ENCODE measurements around the gene TDP2. TPM values are rescaled to one million over a fixed set of nuclear protein-coding genes. Genes with fewer than 3 reads are reported as not detected.
"Not testable (repeated sequence)": the region's sequence is repeated elsewhere in the genome, so short reads cannot be mapped to it uniquely, and the experiment has no call there.

Gene TDP2
- total and polyA plus RNA-seq, 2 donors (not counting 1 experiment from before 2014, with no cell fraction given), result 19.4 to 63.5 TPM

GRCh38 chr6:24673625-24674024, 6.9 kb upstream of the TDP2 start:
- H3K4me2 ChIP-seq (replicated peaks; ENCODE audit: low read depth, low read length, poor library complexity, severe bottlenecking), result no peak overlapping the region
- intact Hi-C loops (cut with micrococcal nuclease), result no loop called here
- H3K9me3 Mint-ChIP-seq (ENCODE audit: insufficient read depth), result peaks cover 4% of the 10 kb centered on the region
- ATAC-seq (ENCODE audit: low read depth) (no peak), DNase-seq (no peak)
- H3K4me3 ChIP-seq (ENCODE audit: control extremely low read depth in 1 of 5, extremely low read depth in 1 of 5, insufficient read depth in 1 of 5, low read depth in 2 of 5, low read length in 4 of 5), result no peak overlapping the region
- no peaks in the 10 kb centered on the region for H3K4me1 ChIP-seq (ENCODE audit: control insufficient read depth in 2 of 2, insufficient read depth in 2 of 2, low read length in 2 of 2)
- TF ChIP-seq CTCF (IDR thresholded peaks at IDR 0.05), result no peak
- TF ChIP-seq EZH2 (IDR thresholded peaks at IDR 0.05; ENCODE audit: borderline replicate concordance, insufficient read depth, low read depth, low read length, poor library complexity, severe bottlenecking), result no peak
- H3K27me3 ChIP-seq (replicated peaks in 1 of 4; ENCODE audit: control extremely low read depth in 1 of 4, control insufficient read depth in 3 of 4, insufficient read depth in 4 of 4, low read length in 3 of 4), result no peaks in the 10 kb centered on the region
- peaks cover 0 to 15% (median 8%) of the 10 kb centered on the region in 3 donors for H3K9me3 ChIP-seq (ENCODE audit: control extremely low read depth in 1 of 3, control insufficient read depth in 2 of 3, insufficient read depth in 1 of 3, low read length in 2 of 3)
- H3K9ac ChIP-seq (ENCODE audit: low read length), result no peak overlapping the region
- no peak overlapping the region for H3K27ac Mint-ChIP-seq
- no peaks in the 10 kb centered on the region for H3K36me3 ChIP-seq (replicated peaks in 1 of 2; ENCODE audit: control extremely low read depth in 1 of 2, control insufficient read depth in 1 of 2, extremely low read depth in 1 of 2, insufficient read depth in 2 of 2, low read length in 1 of 2)
- H4K20me1 ChIP-seq (ENCODE audit: control insufficient read depth, insufficient read depth, low read length, poor library complexity, severe bottlenecking), result no peaks in the 10 kb centered on the region
- CTCF ChIA-PET, result interaction anchor here (1.0 kb wide), 1 partner anchor 8 kb away, joined by 3 read pairs; no protein-coding TSS in a partner anchor
- H3K27ac ChIP-seq (ENCODE audit: low read length in 2 of 2), result no peak overlapping the region
- H3K79me2 ChIP-seq (ENCODE audit: control insufficient read depth, insufficient read depth, low read length), result no peaks in the 10 kb centered on the region
- H3K4me1 Mint-ChIP-seq, result peaks cover 3% of the 10 kb centered on the region
- no CpG with 5 or more reads among the region's 2 CpGs for WGBS (ENCODE audit: insufficient coverage)
- no peak overlapping the region for H3K4me3 Mint-ChIP-seq
- no peak overlapping the region for H2AFZ ChIP-seq (ENCODE audit: insufficient read depth, low read depth, low read length, poor library complexity, severe bottlenecking)
- H3K27me3 Mint-ChIP-seq, result no peaks in the 10 kb centered on the region
- POLR2A ChIA-PET, result no interaction called here

- H3K27me3 Mint-ChIP-seq, result no peaks in the 10 kb centered on the region
- DNase-seq (no peak), ATAC-seq (ENCODE audit: low read depth) (no peak)
- H3K4me3 Mint-ChIP-seq, result no peak overlapping the region
- peaks cover 6% of the 10 kb centered on the region for H3K4me1 Mint-ChIP-seq
- Histone ChIP-seq H3K27ac (ENCODE audit: low read length in 2 of 2) (no peak overlapping the region), H3K36me3 (replicated peaks in 1 of 2; ENCODE audit: control extremely low read depth in 1 of 2, control insufficient read depth in 1 of 2, extremely low read depth in 1 of 2, insufficient read depth in 2 of 2, low read length in 1 of 2) (no peaks in the 10 kb centered on the region), H3K79me2 (ENCODE audit: control insufficient read depth, insufficient read depth, low read length) (peaks cover 5% of the 10 kb centered on the region), H3K9me3 (ENCODE audit: control extremely low read depth in 1 of 3, control insufficient read depth in 2 of 3, insufficient read depth in 1 of 3, low read length in 2 of 3) (peaks cover 0 to 15% (median 8%) of the 10 kb centered on the region in 3 donors), H3K9ac (ENCODE audit: low read length) (no peak overlapping the region), H3K4me1 (ENCODE audit: control insufficient read depth in 2 of 2, insufficient read depth in 2 of 2, low read length in 2 of 2) (peaks cover 2 to 5% of the 10 kb centered on the region in 2 donors), H4K20me1 (ENCODE audit: control insufficient read depth, insufficient read depth, low read length, poor library complexity, severe bottlenecking) (no peaks in the 10 kb centered on the region), H3K27me3 (replicated peaks in 1 of 4; ENCODE audit: control extremely low read depth in 1 of 4, control insufficient read depth in 3 of 4, insufficient read depth in 4 of 4, low read length in 3 of 4) (no peaks in the 10 kb centered on the region), H3K4me2 (replicated peaks; ENCODE audit: low read depth, low read length, poor library complexity, severe bottlenecking) (no peak overlapping the region), H3K4me3 (ENCODE audit: control extremely low read depth in 1 of 5, extremely low read depth in 1 of 5, insufficient read depth in 1 of 5, low read depth in 2 of 5, low read length in 4 of 5) (no peak overlapping the region), H2AFZ (ENCODE audit: insufficient read depth, low read depth, low read length, poor library complexity, severe bottlenecking) (no peak overlapping the region)
- intact Hi-C loops (cut with micrococcal nuclease), result no loop called here
- ChIA-PET POLR2A (no interaction called here), CTCF (no interaction called here)
- WGBS (ENCODE audit: insufficient coverage), result 81% methylated on average over 2 of the region's 6 CpGs
- peaks cover 4% of the 10 kb centered on the region for H3K9me3 Mint-ChIP-seq (ENCODE audit: insufficient read depth)
- no peak for TF ChIP-seq CTCF (IDR thresholded peaks at IDR 0.05)
- TF ChIP-seq EZH2 (IDR thresholded peaks at IDR 0.05; ENCODE audit: borderline replicate concordance, insufficient read depth, low read depth, low read length, poor library complexity, severe bottlenecking), result no peak
- no peak overlapping the region for H3K27ac Mint-ChIP-seq
These were observed 6.0 kb upstream of the TDP2 start for GRCh38 chr6:24672620-24673182.

GRCh38 chr6:24671077-24671476, 4.4 kb upstream of the TDP2 start:
- WGBS (ENCODE audit: insufficient coverage), result 100% methylated on average over 1 of the region's 4 CpGs
- H3K27ac Mint-ChIP-seq; H3K36me3 ChIP-seq (replicated peaks in 1 of 2; ENCODE audit: control extremely low read depth in 1 of 2, control insufficient read depth in 1 of 2, extremely low read depth in 1 of 2, insufficient read depth in 2 of 2, low read length in 1 of 2); H3K4me3 ChIP-seq (ENCODE audit: control extremely low read depth in 1 of 5, extremely low read depth in 1 of 5, insufficient read depth in 1 of 5, low read depth in 2 of 5, low read length in 4 of 5); H4K20me1 ChIP-seq (ENCODE audit: control insufficient read depth, insufficient read depth, low read length, poor library complexity, severe bottlenecking); ATAC-seq (ENCODE audit: low read depth); DNase-seq; intact Hi-C loops (cut with micrococcal nuclease); H3K27me3 ChIP-seq (replicated peaks in 1 of 4; ENCODE audit: control extremely low read depth in 1 of 4, control insufficient read depth in 3 of 4, insufficient read depth in 4 of 4, low read length in 3 of 4); H3K9me3 Mint-ChIP-seq (ENCODE audit: insufficient read depth); H2AFZ ChIP-seq (ENCODE audit: insufficient read depth, low read depth, low read length, poor library complexity, severe bottlenecking); H3K27me3 Mint-ChIP-seq; H3K9ac ChIP-seq (ENCODE audit: low read length); H3K27ac ChIP-seq (ENCODE audit: low read length in 2 of 2); H3K4me3 Mint-ChIP-seq; CTCF ChIA-PET; H3K4me2 ChIP-seq (replicated peaks; ENCODE audit: low read depth, low read length, poor library complexity, severe bottlenecking): not testable (repeated sequence)
- Histone ChIP-seq H3K4me1 (ENCODE audit: control insufficient read depth in 2 of 2, insufficient read depth in 2 of 2, low read length in 2 of 2) (peaks cover 6 to 11% of the 10 kb centered on the region in 2 donors), H3K9me3 (ENCODE audit: control extremely low read depth in 1 of 3, control insufficient read depth in 2 of 3, insufficient read depth in 1 of 3, low read length in 2 of 3) (peaks cover 0 to 15% (median 8%) of the 10 kb centered on the region in 3 donors), H3K79me2 (ENCODE audit: control insufficient read depth, insufficient read depth, low read length) (peaks cover 19% of the 10 kb centered on the region)
- peaks cover 22% of the 10 kb centered on the region for H3K4me1 Mint-ChIP-seq
- POLR2A ChIA-PET, result interaction anchor here (0.6 kb wide), 1 partner anchor 46 kb away, joined by 3 read pairs; no protein-coding TSS in a partner anchor

Measured in B cell (primary cell).